ENCODE results near the gene PRPF4. TPM values are rescaled to one million over a fixed set of nuclear protein-coding genes. Genes with fewer than 3 reads are reported as not detected.

Gene PRPF4
- total RNA-seq, 2 experiments from 2014 or later, result 27.4 to 39.9 TPM

DNA sequence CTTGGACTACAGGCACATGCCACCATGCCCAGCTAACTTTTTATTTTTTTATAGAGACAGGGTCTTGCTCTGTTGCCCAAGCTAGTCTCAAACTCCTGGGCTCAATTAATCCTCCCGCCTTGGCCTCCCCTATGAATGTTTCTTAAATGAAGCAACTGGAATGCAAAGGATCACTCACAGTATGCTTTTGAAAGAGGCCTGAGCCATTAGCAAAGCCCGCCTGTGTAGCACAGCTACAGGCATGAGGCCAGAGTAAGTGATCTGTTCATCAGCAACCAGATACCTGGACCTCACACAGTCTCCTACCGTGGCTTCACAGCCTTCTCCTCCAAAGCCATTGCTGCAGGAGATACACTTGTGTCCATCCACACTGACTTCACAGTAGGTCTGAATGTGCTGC lies 44.6 kb downstream of the PRPF4 start:
- Histone ChIP-seq H3K4me3 (ENCODE audit: low read depth, low read length, poor library complexity, severe bottlenecking) (no peak overlapping the region), H3K9me2 (ENCODE audit: insufficient read depth, low read length) (no peaks in the 10 kb centered on the region), H3K79me2 (ENCODE audit: insufficient read depth, low read depth, low read length) (no peaks in the 10 kb centered on the region), H3K4me2 (ENCODE audit: low read length) (no peak overlapping the region), H2AFZ (ENCODE audit: low read length) (no peak overlapping the region), H3K9me3 (ENCODE audit: low read length) (no peaks in the 10 kb centered on the region), H3K36me3 (ENCODE audit: insufficient read depth, low read length) (no peaks in the 10 kb centered on the region), H3K4me1 (ENCODE audit: insufficient read depth, low read length, poor library complexity, severe bottlenecking) (no peaks in the 10 kb centered on the region), H4K20me1 (ENCODE audit: insufficient read depth, low read length) (no peaks in the 10 kb centered on the region), H3K27ac (ENCODE audit: low read depth, low read length, poor library complexity, severe bottlenecking) (no peak overlapping the region)
- TF ChIP-seq CTCF (conservative IDR thresholded peaks at IDR 0.05; ENCODE audit: low read length) (no peak), EZH2phosphoT487 (IDR thresholded peaks at IDR 0.05; ENCODE audit: borderline replicate concordance, low read depth, low read length) (no peak)
- no peak for DNase-seq (ENCODE audit: low spot score)
- BruUV-seq (replicated peaks), result no TSS peak
- intact Hi-C loops (cut with micrococcal nuclease; ENCODE audit: unreplicated experiment), result no loop called here
- CTCF ChIA-PET (ENCODE audit: unreplicated experiment), result no interaction called here
- POLR2A ChIA-PET, result interaction anchor here (0.9 to 1.1 kb wide), 3 partner anchors 23 to 340 kb away, joined by 3 to 5 read pairs (median 5); no protein-coding TSS in a partner anchor

GRCh38 chr9:113322671-113323070 lies 47.2 kb downstream of the PRPF4 start:
- Histone ChIP-seq H3K4me1 (ENCODE audit: insufficient read depth, low read length, poor library complexity, severe bottlenecking) (no peaks in the 10 kb centered on the region), H3K4me2 (ENCODE audit: low read length) (no peak overlapping the region), H3K79me2 (ENCODE audit: insufficient read depth, low read depth, low read length) (no peaks in the 10 kb centered on the region), H3K36me3 (ENCODE audit: insufficient read depth, low read length) (no peaks in the 10 kb centered on the region), H3K9me2 (ENCODE audit: insufficient read depth, low read length) (no peaks in the 10 kb centered on the region), H4K20me1 (ENCODE audit: insufficient read depth, low read length) (no peaks in the 10 kb centered on the region), H2AFZ (ENCODE audit: low read length) (no peak overlapping the region), H3K4me3 (ENCODE audit: low read depth, low read length, poor library complexity, severe bottlenecking) (no peak overlapping the region), H3K9me3 (ENCODE audit: low read length) (no peaks in the 10 kb centered on the region), H3K27ac (ENCODE audit: low read depth, low read length, poor library complexity, severe bottlenecking) (no peak overlapping the region)
- ChIA-PET CTCF (ENCODE audit: unreplicated experiment) (no interaction called here), POLR2A (no interaction called here)
- TF ChIP-seq EZH2phosphoT487 (IDR thresholded peaks at IDR 0.05; ENCODE audit: borderline replicate concordance, low read depth, low read length) (no peak), CTCF (conservative IDR thresholded peaks at IDR 0.05; ENCODE audit: low read length) (no peak)
- intact Hi-C loops (cut with micrococcal nuclease; ENCODE audit: unreplicated experiment), result no loop called here
- no TSS peak for BruUV-seq (replicated peaks)
- no peak for DNase-seq (ENCODE audit: low spot score)

- no peaks in the 10 kb centered on the region for H3K9me3 ChIP-seq (ENCODE audit: low read length)
- no peak for DNase-seq (ENCODE audit: low spot score)
- H3K4me3 ChIP-seq (ENCODE audit: low read depth, low read length, poor library complexity, severe bottlenecking), result no peak overlapping the region
- BruUV-seq (replicated peaks), result no TSS peak
- H2AFZ ChIP-seq (ENCODE audit: low read length), result no peak overlapping the region
- TF ChIP-seq CTCF (conservative IDR thresholded peaks at IDR 0.05; ENCODE audit: low read length) (no peak), EZH2phosphoT487 (IDR thresholded peaks at IDR 0.05; ENCODE audit: borderline replicate concordance, low read depth, low read length) (no peak)
- H3K4me1 ChIP-seq (ENCODE audit: insufficient read depth, low read length, poor library complexity, severe bottlenecking), result no peaks in the 10 kb centered on the region
- H3K4me2 ChIP-seq (ENCODE audit: low read length), result no peak overlapping the region
- H3K79me2 ChIP-seq (ENCODE audit: insufficient read depth, low read depth, low read length), result no peaks in the 10 kb centered on the region
- no peaks in the 10 kb centered on the region for H4K20me1 ChIP-seq (ENCODE audit: insufficient read depth, low read length)
- POLR2A ChIA-PET, result interaction anchor here (0.6 to 1.2 kb wide), 3 partner anchors 29 to 263 kb away, joined by 3 to 6 read pairs (median 3); no protein-coding TSS in a partner anchor
- no peak overlapping the region for H3K27ac ChIP-seq (ENCODE audit: low read depth, low read length, poor library complexity, severe bottlenecking)
- CTCF ChIA-PET (ENCODE audit: unreplicated experiment), result no interaction called here
- intact Hi-C loops (cut with micrococcal nuclease; ENCODE audit: unreplicated experiment), result no loop called here
- no peaks in the 10 kb centered on the region for H3K36me3 ChIP-seq (ENCODE audit: insufficient read depth, low read length)
- H3K9me2 ChIP-seq (ENCODE audit: insufficient read depth, low read length), result no peaks in the 10 kb centered on the region
These were observed 50.8 kb downstream of the PRPF4 start for GRCh38 chr9:113326230-113326629.

All from OCI-LY7 (cell line).